Measurements from ENCODE around the gene OR6N2.

The OR6N2 gene

DNA sequence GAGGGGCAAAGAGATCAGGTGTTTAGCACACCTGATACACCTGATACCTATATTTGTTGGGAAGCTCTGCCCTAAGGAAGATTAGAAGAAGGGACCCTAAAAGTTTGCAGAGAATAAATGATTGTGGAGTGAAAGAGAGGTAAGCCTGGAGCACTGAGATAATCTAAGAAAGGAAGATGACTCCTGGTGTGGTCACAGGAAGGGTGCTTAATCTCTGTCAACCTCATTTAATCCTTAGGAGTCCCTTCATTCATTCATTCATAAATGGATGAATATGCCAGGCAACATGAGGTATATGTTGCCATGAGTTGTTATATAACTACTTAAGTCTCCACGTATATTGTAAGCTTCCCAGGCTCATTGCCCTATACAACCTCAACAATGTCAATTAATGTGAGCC is 34.0 kb upstream of the OR6N2 start:
- TF ChIP-seq, protein P1, sequence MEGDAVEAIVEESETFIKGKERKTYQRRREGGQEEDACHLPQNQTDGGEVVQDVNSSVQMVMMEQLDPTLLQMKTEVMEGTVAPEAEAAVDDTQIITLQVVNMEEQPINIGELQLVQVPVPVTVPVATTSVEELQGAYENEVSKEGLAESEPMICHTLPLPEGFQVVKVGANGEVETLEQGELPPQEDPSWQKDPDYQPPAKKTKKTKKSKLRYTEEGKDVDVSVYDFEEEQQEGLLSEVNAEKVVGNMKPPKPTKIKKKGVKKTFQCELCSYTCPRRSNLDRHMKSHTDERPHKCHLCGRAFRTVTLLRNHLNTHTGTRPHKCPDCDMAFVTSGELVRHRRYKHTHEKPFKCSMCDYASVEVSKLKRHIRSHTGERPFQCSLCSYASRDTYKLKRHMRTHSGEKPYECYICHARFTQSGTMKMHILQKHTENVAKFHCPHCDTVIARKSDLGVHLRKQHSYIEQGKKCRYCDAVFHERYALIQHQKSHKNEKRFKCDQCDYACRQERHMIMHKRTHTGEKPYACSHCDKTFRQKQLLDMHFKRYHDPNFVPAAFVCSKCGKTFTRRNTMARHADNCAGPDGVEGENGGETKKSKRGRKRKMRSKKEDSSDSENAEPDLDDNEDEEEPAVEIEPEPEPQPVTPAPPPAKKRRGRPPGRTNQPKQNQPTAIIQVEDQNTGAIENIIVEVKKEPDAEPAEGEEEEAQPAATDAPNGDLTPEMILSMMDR (conservative IDR thresholded peaks at IDR 0.05; ENCODE audit: low read length), result no peak
- no peak overlapping the region for H3K4me3 ChIP-seq (ENCODE audit: low read length)
- DNase-seq (ENCODE audit: low read depth), result no peak

DNA sequence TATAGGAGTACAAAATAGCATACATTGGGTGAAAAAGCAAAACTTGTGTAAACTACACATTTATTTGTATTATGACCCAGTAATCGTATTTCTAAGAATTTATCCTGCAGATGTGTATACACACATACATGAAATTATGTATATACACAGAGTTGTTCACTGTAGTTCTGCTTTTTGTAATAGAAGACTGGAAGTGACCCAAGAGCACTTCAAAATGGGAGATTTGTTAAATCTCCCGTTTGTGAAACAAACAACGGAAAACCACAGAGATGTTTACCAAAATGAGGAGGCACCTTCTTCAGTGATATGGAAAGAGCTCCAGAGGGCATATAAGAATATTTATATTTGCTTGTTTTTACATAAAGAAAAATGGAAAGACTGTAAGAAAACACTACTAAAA is 32.2 kb upstream of the OR6N2 start:
- H3K4me3 ChIP-seq (ENCODE audit: low read length), result no peak overlapping the region
- TF ChIP-seq, protein P1 (conservative IDR thresholded peaks at IDR 0.05; ENCODE audit: low read length), result no peak
- no peak for DNase-seq (ENCODE audit: low read depth)

DNA sequence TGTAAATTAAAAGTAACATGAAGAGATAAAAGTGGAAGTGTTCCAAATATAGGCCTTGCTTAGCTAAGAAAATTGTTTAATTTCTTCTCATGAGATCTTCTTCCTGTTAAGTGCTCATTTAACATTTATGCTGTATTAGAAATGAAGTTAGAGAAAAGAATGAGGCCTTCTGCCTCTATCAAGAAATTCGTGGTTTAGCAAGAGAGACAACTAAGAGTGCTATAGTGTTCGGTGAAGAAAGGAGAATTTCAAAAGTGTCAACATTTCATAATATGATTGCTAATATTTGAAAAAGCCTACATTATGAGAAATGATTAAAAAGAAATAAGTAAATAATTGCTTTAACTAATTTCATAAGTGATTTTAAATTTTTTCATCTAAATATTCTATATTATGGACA is 31.3 kb upstream of the OR6N2 start:
- no peak for DNase-seq (ENCODE audit: low read depth)
- no peak overlapping the region for H3K4me3 ChIP-seq (ENCODE audit: low read length)
- TF ChIP-seq, protein P1 (conservative IDR thresholded peaks at IDR 0.05; ENCODE audit: low read length), result no peak

DNA sequence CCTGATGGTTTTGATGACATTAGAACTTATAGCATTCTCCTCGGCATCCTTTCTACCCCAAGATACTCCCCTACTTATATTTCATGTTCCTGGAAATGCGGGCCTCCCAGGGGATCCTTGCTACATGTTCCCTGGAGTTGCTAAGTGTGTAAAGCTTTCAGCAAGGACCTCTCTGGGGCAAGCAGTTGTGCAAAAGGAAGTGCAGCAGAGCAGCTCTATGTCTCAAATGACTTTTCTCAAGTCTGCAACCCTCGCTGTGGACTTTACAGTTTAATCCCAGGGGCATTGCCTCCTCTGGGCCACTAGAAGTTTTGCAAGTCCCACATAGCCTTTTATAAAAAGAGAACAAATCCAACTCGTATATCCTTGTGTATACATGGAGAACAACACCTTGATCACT is 29.3 kb upstream of the OR6N2 start:
- TF ChIP-seq, protein P1 (conservative IDR thresholded peaks at IDR 0.05; ENCODE audit: low read length), result no peak
- no peak for DNase-seq (ENCODE audit: low read depth)
- no peak overlapping the region for H3K4me3 ChIP-seq (ENCODE audit: low read length)

DNA sequence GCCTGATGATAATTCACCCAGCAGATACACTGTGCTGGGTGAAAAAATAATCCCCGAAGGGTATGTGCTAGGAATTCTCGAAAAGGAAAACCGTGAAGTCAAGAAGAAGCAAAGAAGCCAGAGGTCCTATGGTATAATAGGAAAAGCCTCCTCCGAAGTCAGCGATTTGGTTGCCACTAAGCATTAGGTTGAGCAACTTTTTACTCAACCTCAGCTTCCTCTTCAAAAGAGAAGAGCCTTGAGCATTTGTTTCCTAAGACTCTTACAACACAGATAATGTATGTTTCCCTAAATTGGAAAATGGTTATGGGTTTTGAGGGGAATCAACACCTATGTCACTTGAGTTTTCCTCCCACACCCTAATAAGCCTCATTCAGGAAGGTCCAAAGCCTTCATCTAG is 28.9 kb upstream of the OR6N2 start:
- TF ChIP-seq, protein P1 (conservative IDR thresholded peaks at IDR 0.05; ENCODE audit: low read length), result no peak
- DNase-seq (ENCODE audit: low read depth), result no peak
- H3K4me3 ChIP-seq (ENCODE audit: low read length), result no peak overlapping the region

DNA sequence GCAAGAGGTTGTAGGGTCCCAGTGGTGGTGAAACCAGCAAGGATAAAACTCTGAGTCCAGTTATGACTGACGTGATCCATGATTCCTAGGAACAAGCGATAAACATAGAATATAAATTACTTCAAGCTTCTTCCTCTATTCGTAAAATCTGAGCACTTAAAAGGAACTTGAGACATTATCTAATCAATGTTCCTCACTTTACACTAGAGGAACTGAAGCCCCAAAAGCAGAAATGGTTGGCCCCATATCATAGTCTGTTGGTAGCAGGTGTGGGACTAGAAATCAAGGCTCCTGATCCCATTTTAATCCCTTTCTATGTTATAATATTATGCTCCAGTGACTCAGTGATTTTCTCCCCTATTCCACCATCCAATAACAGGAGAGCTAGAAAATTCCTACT is 28.3 kb upstream of the OR6N2 start:
- H3K4me3 ChIP-seq (ENCODE audit: low read length), result no peak overlapping the region
- DNase-seq (ENCODE audit: low read depth), result no peak
- TF ChIP-seq, protein P1 (conservative IDR thresholded peaks at IDR 0.05; ENCODE audit: low read length), result no peak

DNA sequence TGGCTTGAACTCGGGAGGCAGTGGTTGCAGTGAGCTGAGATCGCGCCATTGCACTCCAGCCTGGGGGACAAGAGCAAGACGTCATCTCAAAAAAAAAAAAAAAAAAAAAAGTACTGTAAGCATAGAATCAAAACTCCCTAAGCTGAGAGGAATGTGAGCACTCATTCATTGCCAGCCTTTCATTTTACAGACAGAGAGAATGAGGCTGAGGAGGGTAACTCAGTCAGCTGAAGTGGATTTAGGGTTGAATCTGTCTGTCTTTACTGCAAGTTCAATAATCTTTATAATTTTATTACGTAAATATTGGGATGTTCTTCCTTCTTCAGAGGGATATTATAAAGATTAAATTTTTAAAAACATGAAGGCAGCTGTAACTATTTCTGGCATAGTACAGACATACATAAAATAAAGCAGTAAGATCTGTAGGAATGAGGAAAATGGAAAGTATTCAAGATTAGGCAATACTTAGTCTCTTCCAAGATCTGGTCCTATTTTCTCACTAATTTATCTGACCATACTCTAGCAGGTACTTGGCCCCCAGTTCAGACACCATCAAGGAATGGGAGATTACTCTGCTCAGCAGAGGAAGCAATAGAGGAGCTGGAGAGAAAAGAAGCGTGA is 26.0 kb upstream of the OR6N2 start:
- DNase-seq (ENCODE audit: low read depth), result peak; percentile 6
- no peak overlapping the region for H3K4me3 ChIP-seq (ENCODE audit: low read length)
- TF ChIP-seq, protein P1 (conservative IDR thresholded peaks at IDR 0.05; ENCODE audit: low read length), result no peak

Data from AG10803 (cell line).